ENCODE measurements around the gene SLC9A9. TPM values are rescaled to one million over a fixed set of nuclear protein-coding genes. Genes with fewer than 3 reads are reported as not detected.

Gene SLC9A9
- total RNA-seq, 1 experiment from 2014 or later: not detected

DNA sequence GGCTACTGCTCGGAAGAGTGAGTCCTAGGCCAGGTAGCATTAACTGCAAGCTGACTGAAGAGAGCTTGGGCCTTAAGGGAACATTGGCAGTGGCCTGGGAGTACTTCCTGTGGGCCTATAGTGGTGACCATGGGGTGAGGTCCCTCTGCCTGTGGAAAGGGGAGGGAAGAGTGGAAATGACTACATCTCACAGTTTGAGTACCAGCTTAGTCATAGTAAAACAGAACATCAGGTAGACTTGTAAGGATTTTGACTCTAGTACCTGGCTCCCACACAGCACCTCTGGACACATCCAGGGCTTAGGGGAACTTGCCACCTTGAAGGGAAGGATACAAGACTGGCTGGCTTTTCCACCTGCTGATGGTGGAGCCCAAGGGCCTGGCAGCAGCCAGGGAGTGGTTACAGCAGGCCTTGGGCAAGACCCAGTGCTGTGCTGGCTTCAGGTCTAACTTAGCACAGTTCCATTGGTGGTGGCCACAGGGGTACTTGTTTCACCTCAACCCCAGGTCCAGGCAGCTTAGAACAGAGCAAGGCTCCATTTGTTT, 147.8 kb downstream of the SLC9A9 start:
- H3K4me3 ChIP-seq (ENCODE audit: low read depth, low read length): no peak overlapping the region
- intact Hi-C loops (cut with micrococcal nuclease; ENCODE audit: unreplicated experiment): no loop called here
- BruUV-seq (replicated peaks): no TSS peak
- no peaks in the 10 kb centered on the region for H3K9me3 Mint-ChIP-seq (ENCODE audit: unreplicated experiment)
- no peaks in the 10 kb centered on the region for H3K4me1 ChIP-seq
- H3K27me3 Mint-ChIP-seq (ENCODE audit: insufficient read depth, unreplicated experiment): peaks cover 13% of the 10 kb centered on the region
- no peaks in the 10 kb centered on the region for H3K27me3 ChIP-seq (replicated peaks; ENCODE audit: control insufficient read depth, insufficient read depth, low read length)
- no peak for DNase-seq
- no peaks in the 10 kb centered on the region for H3K36me3 Mint-ChIP-seq (ENCODE audit: insufficient read depth, unreplicated experiment)
- H3K9me3 ChIP-seq: no peaks in the 10 kb centered on the region
- TF ChIP-seq, protein P1, sequence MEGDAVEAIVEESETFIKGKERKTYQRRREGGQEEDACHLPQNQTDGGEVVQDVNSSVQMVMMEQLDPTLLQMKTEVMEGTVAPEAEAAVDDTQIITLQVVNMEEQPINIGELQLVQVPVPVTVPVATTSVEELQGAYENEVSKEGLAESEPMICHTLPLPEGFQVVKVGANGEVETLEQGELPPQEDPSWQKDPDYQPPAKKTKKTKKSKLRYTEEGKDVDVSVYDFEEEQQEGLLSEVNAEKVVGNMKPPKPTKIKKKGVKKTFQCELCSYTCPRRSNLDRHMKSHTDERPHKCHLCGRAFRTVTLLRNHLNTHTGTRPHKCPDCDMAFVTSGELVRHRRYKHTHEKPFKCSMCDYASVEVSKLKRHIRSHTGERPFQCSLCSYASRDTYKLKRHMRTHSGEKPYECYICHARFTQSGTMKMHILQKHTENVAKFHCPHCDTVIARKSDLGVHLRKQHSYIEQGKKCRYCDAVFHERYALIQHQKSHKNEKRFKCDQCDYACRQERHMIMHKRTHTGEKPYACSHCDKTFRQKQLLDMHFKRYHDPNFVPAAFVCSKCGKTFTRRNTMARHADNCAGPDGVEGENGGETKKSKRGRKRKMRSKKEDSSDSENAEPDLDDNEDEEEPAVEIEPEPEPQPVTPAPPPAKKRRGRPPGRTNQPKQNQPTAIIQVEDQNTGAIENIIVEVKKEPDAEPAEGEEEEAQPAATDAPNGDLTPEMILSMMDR (IDR thresholded peaks at IDR 0.05; ENCODE audit: insufficient read depth in 1 of 2, low read depth in 1 of 2, low read length in 1 of 2, severe bottlenecking in 1 of 2, unreplicated experiment in 1 of 2): no peak
- H3K36me3 ChIP-seq (ENCODE audit: control insufficient read depth, insufficient read depth, low read length): no peaks in the 10 kb centered on the region
- ChIA-PET POLR2A (no interaction called here), CTCF (no interaction called here)
- no peak overlapping the region for H3K4me3 Mint-ChIP-seq (ENCODE audit: unreplicated experiment)
- no peak overlapping the region for H3K27ac Mint-ChIP-seq (ENCODE audit: unreplicated experiment)
- H3K4me1 Mint-ChIP-seq (ENCODE audit: low read depth, unreplicated experiment): no peaks in the 10 kb centered on the region

DNA sequence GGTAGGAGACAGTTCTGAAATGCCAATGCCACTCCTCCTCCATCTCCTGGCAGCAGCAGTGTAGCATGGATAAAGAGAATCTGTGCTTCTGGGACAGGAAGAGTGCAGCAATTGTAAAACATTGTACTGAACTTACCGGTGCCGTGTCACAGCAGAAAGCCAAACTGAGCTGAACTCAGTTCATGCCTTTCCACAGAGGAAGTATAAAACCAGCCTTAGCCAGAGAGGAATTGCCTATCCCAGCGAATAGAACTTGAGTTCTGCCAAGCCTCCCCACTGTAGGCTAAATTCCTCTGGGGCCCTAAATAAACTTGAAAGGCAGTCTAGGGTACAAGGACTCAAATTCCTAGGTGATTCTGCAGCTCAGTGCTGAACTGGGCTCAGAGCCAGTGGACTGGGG, 148.8 kb downstream of the SLC9A9 start:
- no peaks in the 10 kb centered on the region for H3K9me3 Mint-ChIP-seq (ENCODE audit: unreplicated experiment)
- ChIA-PET CTCF (no interaction called here), POLR2A (no interaction called here)
- no peaks in the 10 kb centered on the region for H3K27me3 ChIP-seq (replicated peaks; ENCODE audit: control insufficient read depth, insufficient read depth, low read length)
- H3K4me1 ChIP-seq: no peaks in the 10 kb centered on the region
- no peaks in the 10 kb centered on the region for H3K4me1 Mint-ChIP-seq (ENCODE audit: low read depth, unreplicated experiment)
- no peaks in the 10 kb centered on the region for H3K36me3 Mint-ChIP-seq (ENCODE audit: insufficient read depth, unreplicated experiment)
- no peak overlapping the region for H3K27ac Mint-ChIP-seq (ENCODE audit: unreplicated experiment)
- no peak overlapping the region for H3K4me3 Mint-ChIP-seq (ENCODE audit: unreplicated experiment)
- H3K36me3 ChIP-seq (ENCODE audit: control insufficient read depth, insufficient read depth, low read length): no peaks in the 10 kb centered on the region
- TF ChIP-seq, protein P1 (IDR thresholded peaks at IDR 0.05; ENCODE audit: insufficient read depth in 1 of 2, low read depth in 1 of 2, low read length in 1 of 2, severe bottlenecking in 1 of 2, unreplicated experiment in 1 of 2): no peak
- no TSS peak for BruUV-seq (replicated peaks)
- no peak for DNase-seq
- peaks cover 10% of the 10 kb centered on the region for H3K27me3 Mint-ChIP-seq (ENCODE audit: insufficient read depth, unreplicated experiment)
- no peak overlapping the region for H3K4me3 ChIP-seq (ENCODE audit: low read depth, low read length)
- intact Hi-C loops (cut with micrococcal nuclease; ENCODE audit: unreplicated experiment): no loop called here
- no peaks in the 10 kb centered on the region for H3K9me3 ChIP-seq

DNA sequence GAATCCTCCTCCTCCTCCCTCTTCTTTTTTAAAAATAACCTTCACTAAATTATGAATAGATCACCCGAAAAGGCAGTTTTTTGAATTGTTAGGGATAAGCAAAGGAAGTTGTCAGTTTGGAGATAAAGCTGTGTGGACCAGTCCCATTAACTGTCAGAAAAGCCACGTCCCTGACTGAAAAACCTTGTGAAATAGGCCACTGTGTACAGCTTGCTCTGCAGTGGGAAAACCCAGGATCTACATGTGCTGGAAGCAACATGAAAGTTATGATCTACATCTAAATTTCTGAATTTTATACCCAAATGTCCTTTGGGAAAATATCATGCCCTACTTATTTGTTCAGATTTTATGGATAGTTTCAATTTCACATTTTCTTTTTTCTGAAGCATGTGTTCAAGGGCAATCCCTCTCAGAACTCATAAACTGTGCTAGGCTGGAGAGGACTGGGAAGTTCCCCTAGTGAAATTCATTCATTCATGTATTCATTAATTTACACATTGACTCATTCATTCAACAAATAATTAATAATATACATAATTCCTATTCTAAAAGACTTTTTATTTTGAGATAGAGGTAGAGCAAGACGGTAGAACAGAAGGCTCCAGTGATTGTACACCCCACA, 149.5 kb downstream of the SLC9A9 start:
- no peaks in the 10 kb centered on the region for H3K9me3 Mint-ChIP-seq (ENCODE audit: unreplicated experiment)
- no peaks in the 10 kb centered on the region for H3K9me3 ChIP-seq
- CTCF ChIA-PET: no interaction called here
- POLR2A ChIA-PET: no interaction called here
- no peak for DNase-seq
- H3K36me3 Mint-ChIP-seq (ENCODE audit: insufficient read depth, unreplicated experiment): no peaks in the 10 kb centered on the region
- no peaks in the 10 kb centered on the region for H3K36me3 ChIP-seq (ENCODE audit: control insufficient read depth, insufficient read depth, low read length)
- H3K4me3 Mint-ChIP-seq (ENCODE audit: unreplicated experiment): no peak overlapping the region
- H3K27me3 Mint-ChIP-seq (ENCODE audit: insufficient read depth, unreplicated experiment): peaks cover 10% of the 10 kb centered on the region
- no peaks in the 10 kb centered on the region for H3K4me1 Mint-ChIP-seq (ENCODE audit: low read depth, unreplicated experiment)
- H3K4me3 ChIP-seq (ENCODE audit: low read depth, low read length): no peak overlapping the region
- BruUV-seq (replicated peaks): no TSS peak
- no peaks in the 10 kb centered on the region for H3K4me1 ChIP-seq
- TF ChIP-seq, protein P1 (IDR thresholded peaks at IDR 0.05; ENCODE audit: insufficient read depth in 1 of 2, low read depth in 1 of 2, low read length in 1 of 2, severe bottlenecking in 1 of 2, unreplicated experiment in 1 of 2): no peak
- intact Hi-C loops (cut with micrococcal nuclease; ENCODE audit: unreplicated experiment): no loop called here
- no peaks in the 10 kb centered on the region for H3K27me3 ChIP-seq (replicated peaks; ENCODE audit: control insufficient read depth, insufficient read depth, low read length)
- H3K27ac Mint-ChIP-seq (ENCODE audit: unreplicated experiment): no peak overlapping the region
